ENCODE results near the gene CRYGB. TPM values are rescaled to one million over a fixed set of nuclear protein-coding genes. Genes with fewer than 3 reads are reported as not detected.
"Not testable (repeated sequence)": the region's sequence is repeated elsewhere in the genome, so short reads cannot be mapped to it uniquely, and the experiment has no call there.

The CRYGB gene
- polyA plus RNA-seq, 3 donors, result not detected

DNA sequence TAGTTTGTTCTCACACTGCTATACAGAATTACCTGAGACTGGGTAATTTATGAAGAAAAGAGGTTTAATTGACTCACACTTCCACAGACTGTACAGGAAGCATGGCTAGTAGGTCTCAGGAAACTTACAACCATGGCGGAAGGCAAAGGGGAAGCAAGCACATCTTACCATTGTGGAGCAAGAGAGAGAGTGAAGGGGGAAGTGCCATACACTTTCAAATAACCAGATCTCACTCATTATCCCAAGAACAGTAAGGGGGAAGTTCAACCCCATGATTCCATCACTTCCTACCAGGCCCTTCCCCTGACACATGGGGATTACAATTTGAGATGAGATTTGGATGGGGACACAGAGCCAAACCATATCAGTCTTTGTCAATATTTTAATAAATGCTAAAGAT is 5.0 kb upstream of the CRYGB start:
- no peak for DNase-seq (ENCODE audit: low read depth in 3 of 3, low spot score in 2 of 3)

GRCh38 chr2:208150094-208150493 is 4.1 kb upstream of the CRYGB start:
- no peak for DNase-seq (ENCODE audit: low read depth in 3 of 3, low spot score in 2 of 3)

DNA sequence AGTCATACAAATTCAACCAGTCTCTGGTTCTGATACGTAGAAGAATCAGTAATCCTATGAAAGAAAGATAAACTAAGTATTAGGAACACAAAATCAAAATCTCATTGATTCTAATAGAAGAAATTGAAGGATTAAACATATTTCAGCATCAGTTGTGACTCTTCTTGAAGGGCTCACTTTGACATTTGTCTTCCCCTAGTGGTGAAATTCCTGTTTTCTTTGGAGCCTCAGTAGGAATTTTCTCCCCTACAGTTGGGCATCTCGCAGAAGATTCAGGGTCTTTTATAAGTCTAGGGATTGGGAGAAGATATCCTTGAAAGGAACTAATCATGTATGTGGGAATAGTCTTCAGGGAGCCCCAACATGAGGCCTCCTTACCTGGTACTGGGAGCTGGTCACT is 2.8 kb upstream of the CRYGB start:
- DNase-seq (ENCODE audit: low read depth in 3 of 3, low spot score in 2 of 3), result no peak

DNA sequence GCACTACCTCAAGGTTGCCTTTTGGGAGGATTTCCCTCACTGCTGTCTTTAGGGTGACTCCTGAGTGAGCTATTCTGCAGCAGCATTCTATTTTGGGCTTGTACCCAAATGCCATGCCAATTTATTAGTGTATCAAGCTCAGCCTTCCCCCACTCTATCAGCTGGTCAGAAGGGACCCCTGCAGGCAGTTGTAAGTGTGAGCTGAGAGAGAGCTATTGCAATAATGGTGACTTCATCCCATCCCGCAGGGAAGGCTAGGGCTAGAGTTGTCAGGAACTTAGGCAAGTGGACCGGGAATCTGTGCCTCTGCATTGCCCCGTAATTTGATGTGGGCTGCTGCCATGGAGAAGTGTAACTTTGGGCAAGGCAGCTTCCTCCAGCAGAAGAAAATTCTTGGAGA is 1.8 kb upstream of the CRYGB start:
- no peak for DNase-seq (ENCODE audit: low read depth in 3 of 3, low spot score in 2 of 3)

- DNase-seq (ENCODE audit: low read depth in 3 of 3, low spot score in 2 of 3), result no peak
Observed at GRCh38 chr2:208147008-208147407, 1.1 kb upstream of the CRYGB start.

- no peak for DNase-seq (ENCODE audit: low read depth in 3 of 3, low spot score in 2 of 3)
Observed at GRCh38 chr2:208142925-208143799, 2.8 kb downstream of the CRYGB start.

- no peak for DNase-seq (ENCODE audit: low read depth in 3 of 3, low spot score in 2 of 3)
Observed at GRCh38 chr2:208142240-208142924, 3.6 kb downstream of the CRYGB start.

DNA sequence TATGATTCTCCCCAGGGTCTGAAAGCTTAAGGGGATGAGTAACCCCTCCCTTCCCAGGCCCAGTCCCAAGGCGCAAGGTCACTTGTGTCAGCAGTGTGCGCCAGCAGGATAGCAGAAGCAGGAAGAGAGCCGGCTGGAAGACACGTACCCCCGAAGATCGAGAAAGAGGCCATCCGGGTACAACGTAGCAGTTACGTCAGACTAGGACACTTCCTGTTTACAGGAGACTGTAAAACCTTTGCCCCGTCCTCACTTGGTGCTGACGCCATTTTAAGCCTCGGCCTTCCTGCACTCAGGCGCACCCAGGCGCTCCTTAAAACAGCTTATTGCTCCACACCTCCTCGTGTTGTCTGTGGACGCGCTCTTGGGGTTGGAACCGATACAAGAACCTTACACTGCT is 6.5 kb downstream of the CRYGB start:
- no peak for DNase-seq (ENCODE audit: low read depth in 3 of 3, low spot score in 2 of 3)

DNA sequence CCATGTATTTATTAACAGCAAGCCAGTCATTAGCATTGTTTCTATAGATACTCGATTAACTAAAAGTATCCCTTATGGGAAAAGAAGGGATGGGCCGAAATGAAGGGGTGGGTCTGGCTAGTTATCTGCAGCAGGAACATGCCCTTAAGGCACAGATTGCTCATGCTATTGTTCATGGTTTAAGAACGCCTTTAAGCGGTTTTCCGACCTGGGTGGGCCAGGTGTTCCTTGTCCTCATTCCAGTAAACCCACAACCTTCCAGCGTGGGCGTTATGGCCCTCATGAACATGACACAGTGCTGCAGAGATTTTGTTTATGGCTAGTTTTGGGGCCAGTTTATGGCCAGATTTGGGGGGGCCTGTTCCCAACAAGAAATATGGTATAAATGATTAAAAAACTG is 7.6 kb downstream of the CRYGB start:
- not testable (repeated sequence) for DNase-seq (ENCODE audit: low read depth in 3 of 3, low spot score in 2 of 3)

- DNase-seq (ENCODE audit: low read depth in 3 of 3, low spot score in 2 of 3), result no peak
Observed at GRCh38 chr2:208136716-208137094, 9.3 kb downstream of the CRYGB start.

GRCh38 chr2:208135794-208136715 is 9.9 kb downstream of the CRYGB start:
- no peak for DNase-seq (ENCODE audit: low read depth in 3 of 3, low spot score in 2 of 3)

DNA sequence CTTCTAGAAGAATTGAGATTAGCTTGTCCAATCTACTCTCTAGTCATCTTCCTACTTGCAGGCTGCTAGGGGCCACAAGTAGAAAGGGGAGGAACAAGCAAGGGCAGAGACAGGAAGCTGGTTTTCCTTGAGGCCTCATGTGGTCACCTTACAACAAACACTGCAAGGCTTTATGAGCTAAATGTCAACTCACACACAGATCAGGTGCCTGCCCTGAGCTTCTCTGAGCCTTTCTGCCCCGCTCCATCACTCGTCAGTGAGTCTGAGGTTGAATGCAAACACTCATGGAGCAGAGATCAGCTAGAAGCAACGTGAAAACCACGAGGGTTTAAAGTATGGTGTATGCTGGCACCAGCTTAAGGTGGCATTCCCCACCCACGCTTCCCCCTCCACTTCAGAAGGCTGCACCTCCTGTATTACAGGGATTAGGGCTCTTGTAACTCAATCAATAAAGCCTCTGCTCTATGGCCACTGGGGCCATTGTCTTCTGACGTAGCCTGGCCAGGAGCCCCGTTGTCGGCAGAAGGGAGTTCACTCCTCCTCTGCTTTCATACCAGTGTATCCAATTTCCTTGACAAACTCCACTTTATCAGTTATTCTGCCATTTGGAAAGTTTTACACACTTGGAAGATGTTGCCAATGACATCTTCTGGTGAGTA is 10.9 kb downstream of the CRYGB start:
- DNase-seq (ENCODE audit: low read depth in 3 of 3, low spot score in 2 of 3), result no peak

GRCh38 chr2:208130712-208131110 is 15.2 kb downstream of the CRYGB start:
- DNase-seq (ENCODE audit: low read depth in 3 of 3, low spot score in 2 of 3), result no peak

GRCh38 chr2:208129744-208130711 is 15.9 kb downstream of the CRYGB start, which contains the start of gene CRYGC:
Gene CRYGC, minus strand, starts transcription at chr2:208129828. Its CDS starts 36 bp downstream, at chr2:208129792.
- DNase-seq (ENCODE audit: low read depth in 3 of 3, low spot score in 2 of 3), result no peak

DNA sequence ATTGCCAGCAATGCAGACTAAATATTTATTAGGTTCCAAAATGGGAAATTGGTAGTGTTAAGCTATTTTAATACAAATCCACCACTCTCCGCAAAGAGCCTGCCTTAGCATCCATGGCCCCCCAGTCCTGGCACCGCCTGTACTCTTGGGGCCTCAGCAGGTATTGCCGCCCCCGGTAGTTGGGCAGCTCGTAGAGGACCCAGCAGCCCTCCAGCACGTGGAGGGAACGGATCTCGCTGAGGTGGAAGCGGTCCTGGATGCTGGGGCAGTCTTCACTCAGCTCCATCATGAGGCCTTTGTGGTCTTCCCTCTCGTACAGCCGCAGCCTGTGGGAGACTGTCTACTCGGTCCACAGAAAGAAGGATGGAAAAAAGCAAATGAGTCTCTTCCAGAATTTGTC is 17.8 kb downstream of the CRYGB start:
- no peak for DNase-seq (ENCODE audit: low read depth in 3 of 3, low spot score in 2 of 3)

GRCh38 chr2:208127090-208127489 is 18.9 kb downstream of the CRYGB start:
- DNase-seq (ENCODE audit: low read depth in 3 of 3, low spot score in 2 of 3), result no peak

DNA sequence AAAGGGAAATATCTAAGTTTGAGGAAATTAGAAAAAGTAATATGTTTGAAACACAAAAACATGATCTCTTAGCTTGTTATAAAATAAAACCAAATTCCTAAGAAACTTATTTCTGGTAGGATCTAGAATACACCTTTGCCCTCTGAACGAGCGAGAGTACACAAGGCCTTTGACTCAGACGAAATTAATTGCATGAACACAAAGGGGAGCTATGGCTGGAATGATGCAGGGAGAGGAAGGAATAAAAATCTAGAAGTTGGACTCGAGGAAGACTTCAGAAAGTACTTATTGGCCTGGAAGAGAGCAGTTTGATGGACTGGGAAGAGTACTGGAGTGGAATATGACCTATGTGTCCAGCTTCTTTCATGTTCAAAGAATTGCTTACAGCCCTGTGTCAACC is 20.7 kb downstream of the CRYGB start:
- DNase-seq (ENCODE audit: low read depth in 3 of 3, low spot score in 2 of 3), result no peak

GRCh38 chr2:208124013-208124715 is 21.8 kb downstream of the CRYGB start, which contains the start of gene CRYGD:
Gene CRYGD, minus strand, starts transcription at chr2:208124524. Its CDS starts 51 bp downstream, at chr2:208124473.
- DNase-seq (ENCODE audit: low read depth in 3 of 3, low spot score in 2 of 3), result not testable (repeated sequence)

- no peak for DNase-seq (ENCODE audit: low read depth in 3 of 3, low spot score in 2 of 3)
Observed at GRCh38 chr2:208122248-208122647, 23.7 kb downstream of the CRYGB start.
